H1 (cell line): ENCODE measurements around the gene DYNC1H1. TPM values are rescaled to one million over a fixed set of nuclear protein-coding genes. Genes with fewer than 3 reads are reported as not detected.

Experiments used
- CTCF ChIA-PET: fragments of 300-600 bp; sonication (Branson Sonifier 250); formaldehyde crosslinking; loops from one replicate; lab custom pipeline; 2021; ENCODE audit not compliant: partially characterized antibody; lab: Charles Lee
- POLR2A ChIA-PET: fragments of 300-600 bp; sonication (Branson Sonifier 250); formaldehyde crosslinking; loops from one replicate; lab custom pipeline; 2021; ENCODE audit warnings: inconsistent platforms; ENCODE audit not compliant: partially characterized antibody; lab: Charles Lee
- DNase-seq, 2 experiments: peaks; one replicate each; pipeline versions ENCODE4 v3.0.0 to v3.0.0-alpha.2; 2010 to 2022; ENCODE audit warnings: low spot score in 2 of 2, low read depth in 1 of 2, mixed read lengths in 1 of 2
- FAIRE-seq: peaks from 2 replicates; lab custom pipeline; 2011; peaks lifted over from hg19 to GRCh38; lab: Jason Lieb, UNC
- H2AFZ ChIP-seq: 2 replicates; pipeline ENCODE4 v1.8.1; 2012; ENCODE audit warnings: low read length, inconsistent platforms
- H2AK5ac ChIP-seq: 2 replicates; pipeline ENCODE4 v1.6.1; 2013; ENCODE audit warnings: low read depth, low read length
- H2BK120ac ChIP-seq: replicated peaks from 2 replicates; pipeline ENCODE3; 2013; ENCODE audit warnings: low read depth, low read length, inconsistent platforms
- H2BK12ac ChIP-seq: 2 replicates; pipeline ENCODE4 v1.6.1; 2013; ENCODE audit warnings: low read depth, low read length
- H2BK15ac ChIP-seq: 2 replicates; pipeline ENCODE4 v1.6.1; 2013; ENCODE audit warnings: low read length
- H2BK20ac ChIP-seq: 2 replicates; pipeline ENCODE4 v1.6.1; 2013; ENCODE audit warnings: low read length
- H2BK5ac ChIP-seq: 2 replicates; pipeline ENCODE4 v1.6.1; 2013; ENCODE audit warnings: low read depth, low read length
- H3K14ac ChIP-seq: 2 replicates; pipeline ENCODE4 v1.6.1; 2013; ENCODE audit warnings: inconsistent platforms; ENCODE audit not compliant: insufficient read length
- H3K18ac ChIP-seq: 2 replicates; pipeline ENCODE4 v1.6.1; 2013; ENCODE audit warnings: low read length; ENCODE audit errors: extremely low read depth
- H3K23ac ChIP-seq: 2 replicates; pipeline ENCODE4 v1.6.1; 2013; ENCODE audit warnings: inconsistent platforms; ENCODE audit not compliant: insufficient read length
- H3K23me2 ChIP-seq: 2 replicates; pipeline ENCODE4 v1.6.1; 2013; ENCODE audit warnings: low read depth, low read length
- H3K27ac ChIP-seq: 2 replicates; pipeline ENCODE4 v1.6.1; 2011; ENCODE audit warnings: low read depth, low read length, inconsistent platforms
- H3K27me3 ChIP-seq, 4 experiments: replicated peaks in 1 of 4; 1 replicate in 1 of 4; 2 replicates in 3 of 4; pipeline versions ENCODE4 v1.6.1 to v1.8.1; 2011 to 2013; ENCODE audit warnings: low read length in 3 of 4, mild to moderate bottlenecking in 3 of 4, inconsistent platforms in 2 of 4, mixed read lengths in 2 of 4, moderate library complexity in 1 of 4; ENCODE audit not compliant: control insufficient read depth in 3 of 4, insufficient read depth in 3 of 4; ENCODE audit errors: extremely low read depth in 1 of 4
- H3K36me3 ChIP-seq, 4 experiments: 2 replicates each; pipeline versions ENCODE4 v1.6.1 to v1.8.1; 2011 to 2013; ENCODE audit warnings: mild to moderate bottlenecking in 4 of 4, low read length in 3 of 4, moderate library complexity in 2 of 4, control low read depth in 1 of 4, inconsistent platforms in 1 of 4; ENCODE audit not compliant: insufficient read depth in 4 of 4, control insufficient read depth in 2 of 4
- H3K4ac ChIP-seq: replicated peaks from 2 replicates; pipeline ENCODE3; 2013; ENCODE audit warnings: low read length, low read depth, mixed read lengths, inconsistent platforms; ENCODE audit not compliant: insufficient read length
- H3K4me1 ChIP-seq, 4 experiments: replicated peaks in 1 of 4; 1 replicate in 1 of 4; 2 replicates in 3 of 4; pipeline versions ENCODE4 v1.6.1 to v1.8.1; 2011 to 2013; ENCODE audit warnings: low read length in 3 of 4, inconsistent platforms in 2 of 4, mixed read lengths in 1 of 4; ENCODE audit not compliant: insufficient read depth in 4 of 4, control insufficient read depth in 3 of 4
- H3K4me2 ChIP-seq, 2 experiments: 2 replicates each; pipeline versions ENCODE4 v1.6.1 to v1.8.1; 2011 to 2013; ENCODE audit warnings: low read depth in 2 of 2, low read length in 2 of 2, control low read depth in 1 of 2, inconsistent platforms in 1 of 2, mild to moderate bottlenecking in 1 of 2; ENCODE audit not compliant: insufficient read depth in 1 of 2
- H3K4me3 ChIP-seq, 4 experiments: fragments of 200-600, 300-600 bp in 1 of 4; sonication (generic), shearing (Covaris generic), sonication (Bioruptor Twin) in 1 of 4; 2 replicates each; pipeline versions ENCODE4 v1.5.1 to v1.8.1; 2011 to 2016; ENCODE audit warnings: low read length in 4 of 4, low read depth in 3 of 4, control low read depth in 2 of 4, inconsistent platforms in 2 of 4, mild to moderate bottlenecking in 2 of 4, mixed read lengths in 1 of 4, moderate library complexity in 1 of 4; ENCODE audit not compliant: insufficient read depth in 2 of 4; ENCODE audit errors: extremely low read depth in 1 of 4
- H3K56ac ChIP-seq: replicated peaks from 2 replicates; pipeline ENCODE3; 2013; ENCODE audit warnings: low read depth, mild to moderate bottlenecking, mixed read lengths, low read length, inconsistent platforms; ENCODE audit not compliant: insufficient read length
- H3K79me1 ChIP-seq: 2 replicates; pipeline ENCODE4 v1.6.1; 2013; ENCODE audit warnings: low read depth, low read length, control low read depth
- H3K79me2 ChIP-seq, 2 experiments: 2 replicates each; pipeline versions ENCODE4 v1.6.1 to v1.8.1; 2012 to 2013; ENCODE audit warnings: low read length in 2 of 2, mild to moderate bottlenecking in 2 of 2, inconsistent platforms in 1 of 2; ENCODE audit not compliant: insufficient read depth in 2 of 2, control insufficient read depth in 1 of 2
- H3K9ac ChIP-seq, 4 experiments: replicated peaks in 1 of 4; 1 replicate in 1 of 4; 2 replicates in 3 of 4; pipeline versions ENCODE4 v1.6.1 to v1.8.1; 2011 to 2013; ENCODE audit warnings: low read depth in 3 of 4, low read length in 3 of 4, control low read depth in 2 of 4, mild to moderate bottlenecking in 2 of 4, moderate library complexity in 2 of 4, inconsistent platforms in 1 of 4; ENCODE audit errors: extremely low read depth in 1 of 4
- H3K9me3 ChIP-seq, 2 experiments: 2 replicates each; pipeline versions ENCODE4 v1.6.1 to v1.8.1; 2012 to 2013; ENCODE audit warnings: mild to moderate bottlenecking in 2 of 2, moderate library complexity in 2 of 2, control low read depth in 1 of 2, inconsistent platforms in 1 of 2, low read depth in 1 of 2, low read length in 1 of 2, mixed read lengths in 1 of 2; ENCODE audit not compliant: insufficient read depth in 2 of 2
- H4K20me1 ChIP-seq, 2 experiments: replicated peaks in 1 of 2; 2 replicates each; pipeline versions ENCODE3 to v1.8.1; 2011 to 2013; ENCODE audit warnings: inconsistent platforms in 2 of 2, low read length in 2 of 2, mild to moderate bottlenecking in 1 of 2; ENCODE audit not compliant: insufficient read depth in 2 of 2, control insufficient read depth in 1 of 2
- H4K5ac ChIP-seq: 2 replicates; pipeline ENCODE4 v1.6.1; 2013; ENCODE audit warnings: low read length, low read depth, mixed read lengths, inconsistent platforms; ENCODE audit not compliant: insufficient read length
- H4K8ac ChIP-seq: 2 replicates; pipeline ENCODE4 v1.8.0; 2013; ENCODE audit warnings: mild to moderate bottlenecking, moderate library complexity, low read length, inconsistent platforms; ENCODE audit not compliant: insufficient read depth; ENCODE audit errors: extremely low read depth
- H4K91ac ChIP-seq: replicated peaks from 2 replicates; pipeline ENCODE3; 2013; ENCODE audit warnings: low read length, mixed read lengths, inconsistent platforms; ENCODE audit not compliant: insufficient read length
- CBX8 ChIP-seq: fragments of 300-800, 300-1000 bp; sonication (generic); IDR thresholded peaks from 2 replicates; pipeline ENCODE4 v1.7.1; 2016; ENCODE audit warnings: low read depth, low read length, borderline replicate concordance
- CHD2 ChIP-seq: IDR thresholded peaks from 2 replicates; pipeline ENCODE4 v1.6.1; 2012; ENCODE audit warnings: low read length, improper control_type of control experiment
- EGR1 ChIP-seq: IDR thresholded peaks from 2 replicates; pipeline ENCODE4 v1.6.1; 2011; ENCODE audit warnings: low read depth, low read length, borderline replicate concordance
- GTF2F1 ChIP-seq: IDR thresholded peaks from 2 replicates; pipeline ENCODE4 v1.6.1; 2012; ENCODE audit warnings: low read depth, low read length, improper control_type of control experiment, borderline replicate concordance
- PHF8 ChIP-seq: fragments of 200-600 bp; sonication (generic); conservative IDR thresholded peaks from 2 replicates; pipeline ENCODE4 v1.7.1; 2012; ENCODE audit warnings: low read depth, mild to moderate bottlenecking, inconsistent platforms, low read length, moderate library complexity
- RFX5 ChIP-seq: IDR thresholded peaks from 2 replicates; pipeline ENCODE4 v1.6.1; 2011; ENCODE audit warnings: low read depth, low read length, improper control_type of control experiment, borderline replicate concordance
- SP1 ChIP-seq: IDR thresholded peaks from 2 replicates; pipeline ENCODE4 v1.6.1; 2011; ENCODE audit warnings: low read depth, low read length
- ZNF274 ChIP-seq: IDR thresholded peaks from 2 replicates; pipeline ENCODE4 v1.7.0; 2012; ENCODE audit warnings: low read length, borderline replicate concordance; ENCODE audit errors: extremely low read depth
- WGBS, 2 experiments: shearing (Covaris generic) in 1 of 2; methylation state at CpG; one replicate each; pipeline versions ENCODE4 v1.1.6 to v1.1.7; 2013 to 2015; ENCODE audit warnings: low lambda C conversion rate in 2 of 2, mixed read lengths in 2 of 2, inconsistent platforms in 1 of 2, low coverage in 1 of 2, missing lambda C conversion rate in 1 of 2; ENCODE audit not compliant: insufficient replicate concordance in 2 of 2, insufficient coverage in 1 of 2, insufficient read length in 1 of 2; ENCODE audit errors: extremely low coverage in 1 of 2, missing lambda C conversion rate in 1 of 2; 5-methylcytosine and 5-hydroxymethylcytosine counted together
- polyA plus RNA-seq, 7 experiments: library from polyadenylated mRNA; depleted of rRNA in 3 of 7; stranded (reverse) in 5 of 7; unstranded in 2 of 7; fragments of >200 nt in 5 of 7; fragments of 200-250 nt in 2 of 7; gene quantifications; 1 replicate in 5 of 7; 2 replicates in 1 of 7; 4 replicates in 1 of 7; pipeline versions ENCODE4 v1.2.1 to v1.2.3, GENCODE V29; 2011 to 2013; ENCODE audit warnings: missing spikeins in 2 of 7, mixed read lengths in 2 of 7
- total RNA-seq: library from RNA; stranded (reverse); fragmentation: NEBNext Ultra II Directional; extraction: Animal tissue kit (Norgen Biotek cat#: 25700); gene quantifications from 2 replicates; pipeline ENCODE4 v1.2.1, GENCODE V29; 2021
- TF ChIP-seq, protein P1 (sequence below): IDR thresholded peaks from 2 replicates; pipeline ENCODE4 v1.6.1; 2011; ENCODE audit warnings: low read length, improper control_type of control experiment

DYNC1H1 gene
- total and polyA plus RNA-seq, 2 of the 8 experiments (the other 6 are each of a cell fraction or from before 2014, with no cell fraction given) = 238 to 387 TPM

DNA sequence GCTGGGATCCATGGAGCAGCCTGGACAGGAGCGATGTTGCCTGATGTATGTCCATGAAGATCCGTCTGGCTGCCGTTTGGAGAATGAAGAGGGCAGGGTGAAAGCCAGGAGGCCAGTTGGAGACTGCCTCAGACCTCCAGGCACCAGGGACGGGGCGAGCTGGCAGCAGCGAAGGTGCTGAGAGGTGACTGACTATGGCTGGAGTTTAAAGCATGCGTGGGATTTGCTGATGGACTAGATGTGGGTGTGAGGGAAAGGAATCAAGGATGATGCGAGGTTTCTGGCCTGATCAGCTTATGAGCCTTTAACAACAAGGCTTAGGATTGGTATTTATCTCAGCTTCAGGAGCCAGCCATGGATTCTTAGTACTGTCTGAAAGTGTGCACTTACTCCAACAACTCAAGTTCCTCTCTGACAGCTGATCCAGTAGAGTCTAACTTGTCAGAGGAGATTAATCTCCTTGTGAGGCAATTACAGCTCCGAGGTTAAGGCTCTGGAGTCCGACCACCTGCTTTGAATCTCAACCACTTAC lies 49.4 kb downstream of the DYNC1H1 start:
- Histone ChIP-seq H3K23ac (no peak overlapping the region), H4K91ac (no peak overlapping the region), H2BK15ac (no peak overlapping the region), H3K79me1 (no peaks in the 10 kb centered on the region), H3K23me2 (no peaks in the 10 kb centered on the region), H2AFZ (no peak overlapping the region), H3K27me3 (no peaks in the 10 kb centered on the region), H3K4me1 (no peaks in the 10 kb centered on the region), H4K20me1 (peaks cover 3 to 10% of the 10 kb centered on the region in 2 experiments), H2BK20ac (no peak overlapping the region), H3K9ac (no peak overlapping the region), H2BK12ac (no peak overlapping the region), H3K79me2 (no peaks in the 10 kb centered on the region)
- no peak for DNase-seq
- POLR2A ChIA-PET = interaction anchor here (1.3 kb wide), 1 partner anchor 29 kb away, joined by 3 read pairs; no protein-coding TSS in a partner anchor
- CTCF ChIA-PET = interaction anchor here (1.3 to 1.6 kb wide), 3 partner anchors 17 to 38 kb away, joined by 3 read pairs; no protein-coding TSS in a partner anchor
- 91% methylated on average over 10 of the region's 10 CpGs; no CpG with 5 or more reads in 1 of the 2 experiments for WGBS, 2 experiments
- TF ChIP-seq EGR1 = no peak
- no peak for TF ChIP-seq CHD2
- no peak for TF ChIP-seq GTF2F1
- TF ChIP-seq SP1 = no peak
- TF ChIP-seq ZNF274 = no peak
- TF ChIP-seq, protein P1, sequence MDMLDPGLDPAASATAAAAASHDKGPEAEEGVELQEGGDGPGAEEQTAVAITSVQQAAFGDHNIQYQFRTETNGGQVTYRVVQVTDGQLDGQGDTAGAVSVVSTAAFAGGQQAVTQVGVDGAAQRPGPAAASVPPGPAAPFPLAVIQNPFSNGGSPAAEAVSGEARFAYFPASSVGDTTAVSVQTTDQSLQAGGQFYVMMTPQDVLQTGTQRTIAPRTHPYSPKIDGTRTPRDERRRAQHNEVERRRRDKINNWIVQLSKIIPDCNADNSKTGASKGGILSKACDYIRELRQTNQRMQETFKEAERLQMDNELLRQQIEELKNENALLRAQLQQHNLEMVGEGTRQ = no peak
- TF ChIP-seq RFX5 = no peak
- TF ChIP-seq CBX8 = no peak
- no peak for TF ChIP-seq PHF8
- TF ChIP-seq, all 59 proteins: peak for 0
- no peak overlapping the region for H2AK5ac ChIP-seq
- no peak overlapping the region for H3K4me3 ChIP-seq
- no peak overlapping the region for H2BK5ac ChIP-seq
- no peak overlapping the region for H3K27ac ChIP-seq
- no peak overlapping the region for H4K5ac ChIP-seq
- H4K8ac ChIP-seq = no peak overlapping the region
- no peak overlapping the region for H3K14ac ChIP-seq
- no peak overlapping the region for H2BK120ac ChIP-seq
- H3K56ac ChIP-seq = no peak overlapping the region
- no peak overlapping the region for H3K4me2 ChIP-seq
- H3K9me3 ChIP-seq = no peaks in the 10 kb centered on the region
- FAIRE-seq = no peak
- H3K4ac ChIP-seq = no peak overlapping the region
- H3K36me3 ChIP-seq = peaks cover 65 to 98% (median 89%) of the 10 kb centered on the region in 4 experiments
- no peak overlapping the region for H3K18ac ChIP-seq
